ENCODE data around the gene POU3F1.

DNA sequence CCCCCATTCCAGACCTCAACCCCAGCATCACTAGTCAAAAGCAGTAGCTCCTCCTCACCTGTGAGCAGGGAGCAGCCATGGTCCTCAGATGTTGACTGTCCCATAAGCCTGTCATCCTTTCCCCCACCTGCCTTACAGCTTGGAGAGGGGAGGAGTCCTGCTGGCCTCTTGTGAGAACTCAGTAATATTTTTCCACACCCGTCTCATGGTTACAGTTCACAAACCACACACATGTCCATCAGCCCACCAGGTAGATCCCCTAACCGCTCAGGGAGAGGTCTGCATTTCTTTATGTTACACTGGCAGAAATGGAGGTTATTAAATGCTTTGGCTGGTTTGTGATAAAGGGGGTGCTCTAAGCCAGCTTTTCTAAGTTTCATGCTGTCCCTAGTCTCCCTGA is 26.3 kb upstream of the POU3F1 start:
- TF ChIP-seq, protein P1, sequence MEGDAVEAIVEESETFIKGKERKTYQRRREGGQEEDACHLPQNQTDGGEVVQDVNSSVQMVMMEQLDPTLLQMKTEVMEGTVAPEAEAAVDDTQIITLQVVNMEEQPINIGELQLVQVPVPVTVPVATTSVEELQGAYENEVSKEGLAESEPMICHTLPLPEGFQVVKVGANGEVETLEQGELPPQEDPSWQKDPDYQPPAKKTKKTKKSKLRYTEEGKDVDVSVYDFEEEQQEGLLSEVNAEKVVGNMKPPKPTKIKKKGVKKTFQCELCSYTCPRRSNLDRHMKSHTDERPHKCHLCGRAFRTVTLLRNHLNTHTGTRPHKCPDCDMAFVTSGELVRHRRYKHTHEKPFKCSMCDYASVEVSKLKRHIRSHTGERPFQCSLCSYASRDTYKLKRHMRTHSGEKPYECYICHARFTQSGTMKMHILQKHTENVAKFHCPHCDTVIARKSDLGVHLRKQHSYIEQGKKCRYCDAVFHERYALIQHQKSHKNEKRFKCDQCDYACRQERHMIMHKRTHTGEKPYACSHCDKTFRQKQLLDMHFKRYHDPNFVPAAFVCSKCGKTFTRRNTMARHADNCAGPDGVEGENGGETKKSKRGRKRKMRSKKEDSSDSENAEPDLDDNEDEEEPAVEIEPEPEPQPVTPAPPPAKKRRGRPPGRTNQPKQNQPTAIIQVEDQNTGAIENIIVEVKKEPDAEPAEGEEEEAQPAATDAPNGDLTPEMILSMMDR (IDR thresholded peaks at IDR 0.05), result no peak
- TF ChIP-seq POLR2A (IDR thresholded peaks at IDR 0.05), result no peak

Measured in thyroid gland (tissue), 4 donors.